NCI-H748 treated with DMSO at 0.1 percent for 48 hours (cell line): ENCODE data around the gene ITPKB.
A peak's percentile ranks its signal among the peaks of the same experiment; 100 is the strongest.
"Not testable (repeated sequence)": the region's sequence is repeated elsewhere in the genome, so short reads cannot be mapped to it uniquely, and the experiment has no call there.

Experiments
- DNase-seq: peaks from one replicate; lab custom pipeline; 2025; lab: John Stamatoyannopoulos, UW

Gene ITPKB

DNA sequence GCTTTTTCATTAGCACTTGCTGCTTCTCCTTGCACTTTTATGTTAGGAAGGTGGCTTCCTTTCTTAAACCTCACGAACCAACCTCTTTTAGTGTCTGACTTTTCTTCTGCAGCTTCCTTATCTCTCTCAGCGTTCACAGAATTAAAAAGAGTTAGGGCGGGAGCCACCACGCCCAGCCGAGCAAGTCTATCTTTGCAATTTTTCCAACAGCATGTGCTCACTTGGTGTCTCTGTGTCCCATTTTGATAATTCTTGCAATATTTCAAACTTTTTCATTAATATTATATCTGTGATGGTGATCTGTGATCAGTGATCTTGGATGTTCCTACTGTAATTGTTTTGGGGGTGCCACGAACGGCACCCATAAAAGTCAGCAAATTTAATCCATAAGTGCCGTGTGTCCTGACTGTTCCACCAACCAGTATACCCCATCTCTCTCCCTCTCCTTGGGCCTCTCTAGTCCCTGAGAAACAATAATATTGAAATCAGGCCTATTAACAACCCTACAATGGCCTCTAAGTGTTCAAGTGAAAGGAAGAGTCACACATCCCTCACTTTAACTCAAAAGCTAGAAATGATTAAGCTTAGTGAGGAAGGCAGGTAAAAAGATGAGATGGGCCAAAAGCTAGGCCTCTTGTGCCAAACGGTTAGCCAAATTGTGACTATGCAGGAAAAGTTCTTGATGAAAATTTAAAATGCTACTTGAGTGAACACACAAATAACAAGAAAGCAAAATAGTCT, 15.9 kb upstream of the ITPKB start:
- no peak for DNase-seq

- no peak for DNase-seq
These were observed 15.0 kb upstream of the ITPKB start for GRCh38 chr1:226754097-226754496.

DNA sequence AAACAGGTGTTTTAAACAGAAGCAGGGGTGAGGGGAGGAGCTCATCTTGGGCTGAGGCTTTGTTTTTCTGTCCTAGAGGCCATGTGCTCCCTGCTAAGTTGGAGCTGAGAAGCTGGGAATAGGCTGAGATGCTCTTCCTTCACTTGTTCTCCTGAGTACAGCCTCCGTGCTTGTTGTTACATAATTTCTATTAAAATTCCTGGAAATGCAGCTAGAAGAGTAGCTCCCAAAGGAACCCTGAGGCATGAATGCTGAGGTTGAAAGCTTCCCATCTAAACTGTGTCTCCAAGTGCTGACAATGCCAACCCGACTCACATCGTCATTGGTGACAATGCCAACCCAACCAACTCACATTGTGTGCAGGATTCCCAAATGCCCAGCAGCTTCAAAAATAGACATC, 12.6 kb upstream of the ITPKB start:
- DNase-seq, result no peak

- no peak for DNase-seq
These were observed 12.1 kb upstream of the ITPKB start for GRCh38 chr1:226751214-226751613.

DNA sequence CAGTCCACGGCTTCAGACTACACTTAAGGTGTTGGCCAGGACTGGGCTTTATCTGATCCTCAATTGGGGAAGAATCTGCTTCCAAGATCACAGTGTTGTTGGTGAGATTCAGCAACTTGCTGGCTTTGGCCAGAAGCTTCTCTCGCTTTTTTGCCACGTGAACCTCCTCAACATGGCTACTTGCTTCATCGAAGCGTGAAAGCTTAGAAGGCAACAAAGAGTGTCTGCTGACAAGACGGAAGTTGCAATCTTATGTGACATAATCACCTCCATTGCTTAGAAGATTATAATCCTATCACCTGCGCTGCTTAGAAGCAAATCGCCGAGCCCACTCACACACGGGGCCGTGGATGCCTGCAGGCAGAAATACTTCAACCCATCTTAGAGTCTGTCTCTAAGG, 10.4 kb upstream of the ITPKB start:
- no peak for DNase-seq

GRCh38 chr1:226748306-226748705, 9.2 kb upstream of the ITPKB start:
- DNase-seq, result no peak

DNA sequence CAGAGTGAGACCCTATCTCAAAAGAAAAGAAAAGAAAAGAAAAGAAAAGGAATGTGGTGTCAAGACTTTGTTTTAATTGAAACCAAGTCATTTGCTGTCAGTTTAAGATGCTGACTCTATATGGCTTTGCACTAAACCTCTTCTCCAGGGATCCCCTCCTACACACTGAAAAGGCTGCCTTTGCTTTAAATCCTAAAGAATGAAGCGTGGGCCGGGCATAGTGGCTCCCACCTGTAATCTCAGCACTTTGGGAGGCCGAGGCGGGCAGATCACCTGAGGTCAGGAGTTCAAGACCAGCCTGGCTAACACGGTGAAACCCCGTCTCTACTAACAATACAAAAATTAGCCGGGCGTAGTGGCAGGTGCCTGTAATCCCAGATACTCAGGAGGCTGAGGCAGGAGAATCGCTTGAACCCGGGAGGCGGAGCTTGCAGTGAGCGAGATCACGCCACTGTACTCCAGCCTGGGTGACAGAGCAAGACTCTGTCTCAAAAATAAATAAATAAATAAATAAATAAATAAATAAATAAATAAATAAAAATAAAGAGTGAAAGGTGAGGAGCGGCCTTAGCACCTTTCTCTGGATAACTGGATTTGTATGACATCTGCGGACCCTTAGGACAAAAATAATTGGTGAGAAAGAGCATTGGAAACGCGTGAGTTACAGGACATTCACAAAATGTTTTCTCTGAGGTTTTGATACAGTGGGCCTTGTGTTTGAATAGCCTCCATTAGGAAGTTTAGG, 8.6 kb upstream of the ITPKB start:
- DNase-seq, result not testable (repeated sequence)

- DNase-seq, result no peak
These were observed 4.2 kb upstream of the ITPKB start for GRCh38 chr1:226743259-226743658.

DNA sequence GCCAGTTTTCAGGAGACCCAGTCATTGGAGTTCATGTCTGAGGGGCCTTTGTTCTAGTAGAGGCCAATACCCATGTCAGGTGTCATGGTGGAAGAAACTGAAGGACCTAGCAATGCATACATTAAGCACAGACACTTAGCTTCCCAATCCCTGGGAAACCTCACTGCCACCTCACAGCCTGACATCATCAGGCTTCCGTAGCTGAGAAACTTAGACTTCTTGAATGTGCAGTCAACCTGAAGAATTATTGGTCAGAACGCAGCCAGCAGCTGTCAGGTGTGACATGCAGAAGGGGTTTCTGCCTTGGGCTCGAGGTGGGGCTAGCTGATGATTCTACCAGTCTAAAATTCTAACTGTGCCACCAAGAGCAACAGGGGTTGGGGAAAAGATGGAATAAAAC, 1.9 kb upstream of the ITPKB start:
- no peak for DNase-seq

DNA sequence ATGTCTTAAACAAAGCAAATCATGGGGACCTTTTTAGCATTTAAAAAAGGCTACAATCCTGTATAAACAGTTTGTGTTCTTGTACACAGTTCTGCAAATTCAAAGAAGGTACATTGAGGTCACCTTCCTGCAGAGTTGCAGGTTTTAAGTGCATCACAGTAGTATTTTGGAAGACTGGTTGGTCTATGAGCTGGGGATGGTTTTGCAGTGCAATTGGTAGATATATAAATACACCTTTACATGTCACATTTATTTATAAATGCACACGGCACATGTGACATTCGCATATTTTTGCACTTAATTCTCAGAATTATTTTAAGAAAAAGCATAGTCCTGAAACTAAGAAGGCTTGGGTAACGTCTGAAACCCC, 599 bp upstream of the ITPKB start:
- DNase-seq, result no peak

DNA sequence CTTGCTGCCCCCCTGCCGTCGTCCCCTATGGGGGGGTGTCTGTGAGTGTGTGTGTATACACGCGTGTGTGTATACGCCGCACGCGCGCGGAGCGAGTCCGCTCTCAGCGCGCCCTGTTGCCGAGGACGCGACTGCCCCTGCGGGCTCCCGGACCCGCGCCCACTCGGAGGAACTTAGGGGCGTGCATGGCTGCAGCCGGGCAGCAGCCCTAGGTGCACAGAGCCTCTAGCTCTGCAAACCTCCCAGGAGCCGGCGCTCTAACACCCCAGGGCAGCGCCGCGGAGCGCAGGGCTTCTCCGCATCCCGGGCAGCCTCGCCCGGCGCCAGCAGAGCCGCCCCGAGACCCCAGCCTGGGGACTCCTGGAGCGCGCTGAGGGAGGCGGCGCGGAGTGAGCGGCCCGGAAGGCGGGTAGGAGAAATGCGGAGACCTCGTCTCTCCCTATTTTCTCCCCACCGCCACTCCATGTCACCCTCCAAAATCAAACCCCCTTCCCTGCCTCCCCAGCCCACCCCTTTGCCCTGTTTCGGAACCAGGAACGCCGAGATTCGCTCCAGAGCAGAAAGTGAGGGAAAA, 574 bp downstream of the ITPKB start:
- DNase-seq, result no peak

- peak; percentile 17 for DNase-seq
These were observed 1.2 kb downstream of the ITPKB start for GRCh38 chr1:226737819-226738420.

GRCh38 chr1:226736908-226737818, 1.9 kb downstream of the ITPKB start:
- peak; percentile 8 for DNase-seq

GRCh38 chr1:226736001-226736907, 2.8 kb downstream of the ITPKB start:
- DNase-seq, result no peak

DNA sequence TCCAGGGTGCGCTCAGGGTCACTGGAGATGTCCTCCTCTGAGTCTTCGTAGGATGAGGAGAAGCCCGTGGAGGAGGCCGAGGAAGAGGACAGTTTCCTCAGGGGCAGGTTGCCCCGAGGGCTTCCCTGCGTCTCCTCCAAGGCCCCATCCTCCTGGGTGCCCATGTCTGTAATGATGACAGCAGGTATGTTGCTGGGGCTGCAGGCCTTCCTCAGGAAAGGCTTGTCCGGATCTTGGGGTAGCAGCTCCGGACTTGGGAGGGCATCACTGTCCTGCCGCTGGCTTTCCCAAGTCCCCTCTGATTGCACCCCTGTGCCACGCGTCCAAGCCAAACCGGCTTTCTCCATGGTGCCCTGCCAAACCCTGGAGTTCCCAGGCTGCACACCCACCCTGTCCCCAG, 3.5 kb downstream of the ITPKB start:
- DNase-seq, result no peak

DNA sequence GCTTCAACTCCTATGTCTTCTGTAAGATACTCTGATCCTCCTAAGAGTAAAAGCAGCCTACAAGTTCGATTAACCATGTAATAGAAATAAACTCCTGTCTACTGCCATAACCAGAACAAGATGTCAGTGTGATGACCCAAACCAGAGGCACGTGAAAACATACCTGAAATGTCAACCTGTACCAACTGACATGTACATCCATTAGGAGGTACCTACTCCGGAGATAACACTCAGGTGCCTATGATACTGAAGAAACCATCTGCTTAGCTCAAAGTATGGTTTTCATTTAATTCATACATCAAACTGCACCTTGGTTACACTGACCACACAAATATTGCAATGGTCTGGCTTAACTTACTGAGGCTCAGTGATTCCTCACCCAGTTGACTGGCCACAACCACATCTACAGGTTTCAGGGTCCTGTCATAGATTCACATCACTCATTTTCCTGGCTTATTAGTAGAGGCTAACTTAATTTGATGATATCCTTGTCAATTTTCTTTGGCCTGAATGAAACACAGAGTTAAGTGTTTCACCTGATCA, 4.4 kb downstream of the ITPKB start:
- DNase-seq, result no peak

DNA sequence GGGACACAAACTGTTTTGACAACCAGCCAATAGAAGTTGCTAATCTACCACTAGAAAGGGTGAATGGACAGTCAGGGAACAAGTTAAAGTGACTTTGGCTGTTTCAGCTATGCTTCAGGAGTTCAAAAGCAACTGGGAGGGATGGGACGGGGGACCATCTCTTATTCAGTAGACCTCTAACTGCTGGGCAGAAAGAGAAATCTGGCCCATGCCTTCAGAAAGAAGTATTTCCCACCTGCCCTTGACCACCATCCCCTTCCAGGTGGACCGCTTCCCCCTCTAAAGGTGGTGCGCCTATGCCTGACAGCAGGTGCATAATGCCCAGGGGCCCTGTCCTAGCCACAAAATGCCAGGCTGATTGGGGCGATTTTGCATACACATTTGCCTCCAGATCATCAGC, 5.2 kb downstream of the ITPKB start:
- no peak for DNase-seq

DNA sequence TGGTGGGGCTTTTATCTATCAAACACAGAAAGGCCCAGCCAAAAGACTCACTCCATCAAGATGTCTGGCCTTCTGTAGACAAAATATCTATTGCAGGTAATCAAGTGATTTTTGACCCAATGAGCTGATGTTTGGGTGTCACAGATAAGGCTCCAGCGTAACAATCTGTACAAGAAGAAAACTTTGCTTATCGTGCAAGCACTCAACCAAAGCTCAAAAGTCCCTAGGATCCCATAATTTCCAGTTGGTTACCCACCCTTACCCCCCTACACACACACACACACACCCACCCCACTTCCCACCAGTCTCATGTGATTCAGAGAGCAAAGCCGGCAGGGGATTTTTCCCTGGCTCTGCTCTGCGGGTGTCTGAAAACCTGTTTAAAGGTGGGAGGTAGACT, 5.8 kb downstream of the ITPKB start:
- DNase-seq, result no peak

DNA sequence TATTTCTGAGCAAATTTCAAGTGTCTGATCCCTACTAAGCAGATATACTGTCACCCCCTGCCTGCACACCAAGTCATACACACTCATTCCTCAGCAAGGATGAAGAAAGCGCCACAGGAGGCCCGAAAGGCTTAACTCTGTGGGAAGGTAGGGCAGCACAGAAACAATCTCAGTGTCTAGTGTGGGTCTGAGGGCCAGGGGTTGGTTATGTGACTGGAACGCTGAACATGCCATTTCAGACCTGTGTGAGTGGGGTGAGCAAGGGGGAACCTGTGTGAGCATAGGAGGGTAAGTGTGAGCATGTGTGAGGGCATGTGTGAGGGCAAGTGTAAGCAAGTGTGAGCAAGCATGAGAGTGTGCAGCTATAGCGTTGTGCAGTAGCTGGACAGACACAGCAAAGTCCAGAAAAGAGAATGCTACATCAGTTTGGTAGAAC, 6.2 kb downstream of the ITPKB start:
- no peak for DNase-seq

DNA sequence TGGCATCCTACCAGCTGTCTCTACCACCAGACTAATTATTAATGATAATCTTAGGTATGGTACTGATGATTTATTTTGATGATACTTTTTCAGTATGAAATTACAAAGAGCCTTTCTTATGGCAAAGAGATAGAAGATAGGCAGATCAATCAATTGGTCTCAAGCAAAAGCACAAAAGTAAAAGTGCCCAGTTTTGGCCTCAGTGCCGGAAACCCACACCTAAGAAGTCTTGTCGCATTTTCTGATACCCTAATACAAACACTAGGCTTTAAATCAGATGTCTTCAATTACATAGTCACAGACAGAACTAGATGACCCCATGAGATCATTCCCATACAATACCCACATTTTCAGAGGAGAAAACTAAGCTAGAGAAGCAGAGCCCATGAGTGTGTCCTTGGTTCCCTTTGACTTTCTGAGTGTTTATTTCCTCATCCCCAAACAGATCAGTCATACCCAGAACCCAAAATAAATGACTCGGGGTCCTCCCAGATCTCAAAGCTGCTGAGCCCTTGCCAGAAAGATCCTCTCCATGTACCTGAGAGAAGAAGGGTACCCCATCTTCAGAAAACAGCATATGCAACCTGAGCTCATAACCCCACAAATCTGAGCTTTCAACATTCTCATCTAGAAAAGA, 7.7 kb downstream of the ITPKB start:
- DNase-seq, result no peak
